Activated effector memory CD4-positive, alpha-beta T cell treated with anti-CD3 and anti-CD28 coated beads, Interleukin-2, amount 50 U/mL, for 16 hours (primary cell): ENCODE results near the gene IL12RB2.

Experiments
- DNase-seq: peaks from one replicate; pipeline ENCODE4 v3.0.0-alpha.2; 2020

IL12RB2 gene

GRCh38 chr1:67314696-67315095 is 7.0 kb downstream of the IL12RB2 start:
- DNase-seq: no peak

DNA sequence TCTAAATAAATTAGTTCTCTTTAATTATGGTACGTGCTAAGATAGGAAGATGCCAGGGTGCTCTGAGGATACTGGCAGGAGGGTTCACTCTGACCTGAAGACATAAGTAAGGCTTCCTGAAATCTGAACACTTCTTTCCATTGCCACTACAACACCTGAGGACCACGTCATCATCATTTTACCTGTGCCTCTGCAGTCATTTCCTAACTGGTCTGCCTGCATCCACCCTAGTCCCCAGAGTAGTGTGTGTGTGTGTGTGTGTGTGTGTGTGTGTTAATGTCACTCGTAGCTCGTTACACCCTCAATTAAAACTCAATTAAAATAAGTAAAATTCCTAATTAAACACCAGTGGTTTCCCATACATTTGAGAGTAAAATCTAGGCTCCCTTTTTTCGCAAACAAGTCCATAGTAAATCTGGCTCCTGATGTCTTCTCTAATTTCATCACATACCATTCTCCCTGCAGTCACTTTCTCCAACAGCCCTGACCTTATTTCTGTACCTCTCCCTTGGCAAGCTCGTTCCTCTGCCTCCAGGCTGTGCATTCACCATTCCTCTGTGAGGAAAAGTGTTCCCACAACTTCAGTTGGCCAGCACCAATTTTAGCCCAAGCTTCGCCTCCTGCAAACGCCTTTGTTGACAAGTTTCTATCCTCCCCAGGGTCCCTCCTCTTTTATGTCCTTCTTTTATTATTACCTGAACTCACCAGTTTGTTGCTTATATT is 8.7 kb downstream of the IL12RB2 start:
- no peak for DNase-seq

DNA sequence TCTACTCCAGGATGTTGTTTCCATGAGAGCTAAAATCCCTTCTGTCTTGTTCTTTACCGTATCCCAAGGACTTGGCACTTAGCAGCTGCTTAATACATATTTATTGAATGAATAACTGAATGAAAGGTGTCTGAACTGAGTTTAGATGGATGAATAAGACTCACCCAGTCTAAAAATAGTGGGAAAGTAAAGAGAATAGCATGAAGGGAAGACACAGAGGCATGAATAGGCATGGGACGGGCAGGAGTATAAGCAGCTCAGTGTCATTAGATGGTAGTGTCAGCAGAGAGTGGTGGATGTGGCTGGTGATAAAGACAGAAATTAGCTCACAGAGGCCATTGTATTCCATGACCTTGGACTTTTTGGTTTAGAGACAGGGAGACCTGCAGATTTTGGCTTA is 9.2 kb downstream of the IL12RB2 start:
- DNase-seq: no peak

- no peak for DNase-seq
These were observed 10.1 kb downstream of the IL12RB2 start for GRCh38 chr1:67317803-67318202.

DNA sequence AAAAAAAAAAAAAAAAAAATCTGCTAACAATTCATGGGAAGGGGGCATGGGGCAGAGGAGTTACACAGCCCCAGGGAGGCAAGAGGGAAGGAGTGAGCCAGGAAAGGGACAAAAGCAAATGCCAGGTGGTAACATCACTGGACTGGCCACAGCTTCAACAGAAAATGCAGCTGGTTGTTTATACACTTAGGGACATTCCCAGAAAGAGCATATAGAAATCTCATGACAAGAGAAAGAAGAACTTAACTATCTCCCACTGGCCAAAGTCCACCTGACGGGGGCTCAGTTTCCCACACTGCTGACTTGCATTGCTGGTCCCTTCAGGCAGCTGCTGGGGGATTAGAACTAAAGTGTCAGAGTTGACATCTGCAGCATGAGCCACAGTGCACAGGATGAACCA is 14.8 kb downstream of the IL12RB2 start:
- DNase-seq: no peak

GRCh38 chr1:67323087-67323486 is 15.4 kb downstream of the IL12RB2 start:
- no peak for DNase-seq

DNA sequence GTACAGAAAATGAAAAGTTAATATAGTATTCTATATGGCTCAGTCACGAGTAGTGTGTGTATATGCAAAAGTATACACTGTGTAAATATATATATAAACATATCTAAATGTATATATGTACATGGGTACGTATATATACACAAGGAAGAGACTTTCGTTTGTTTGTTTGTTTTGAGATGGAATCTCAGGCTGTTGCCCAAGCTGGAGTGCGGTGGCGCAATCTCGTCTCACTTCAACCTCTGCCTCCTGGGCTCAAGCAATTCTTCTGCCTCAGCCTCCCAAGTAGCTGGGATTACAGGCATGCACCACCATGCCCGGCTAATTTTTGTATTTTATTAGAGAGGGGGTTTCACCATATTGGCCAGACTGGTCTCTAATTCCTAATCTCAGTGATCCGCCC is 16.4 kb downstream of the IL12RB2 start:
- no peak for DNase-seq

GRCh38 chr1:67327864-67328466 is 20.3 kb downstream of the IL12RB2 start:
- no peak for DNase-seq

GRCh38 chr1:67332653-67333529 is 25.2 kb downstream of the IL12RB2 start:
- no peak for DNase-seq

GRCh38 chr1:67333603-67334002 is 25.9 kb downstream of the IL12RB2 start:
- no peak for DNase-seq

GRCh38 chr1:67335411-67335810 is 27.7 kb downstream of the IL12RB2 start:
- no peak for DNase-seq

DNA sequence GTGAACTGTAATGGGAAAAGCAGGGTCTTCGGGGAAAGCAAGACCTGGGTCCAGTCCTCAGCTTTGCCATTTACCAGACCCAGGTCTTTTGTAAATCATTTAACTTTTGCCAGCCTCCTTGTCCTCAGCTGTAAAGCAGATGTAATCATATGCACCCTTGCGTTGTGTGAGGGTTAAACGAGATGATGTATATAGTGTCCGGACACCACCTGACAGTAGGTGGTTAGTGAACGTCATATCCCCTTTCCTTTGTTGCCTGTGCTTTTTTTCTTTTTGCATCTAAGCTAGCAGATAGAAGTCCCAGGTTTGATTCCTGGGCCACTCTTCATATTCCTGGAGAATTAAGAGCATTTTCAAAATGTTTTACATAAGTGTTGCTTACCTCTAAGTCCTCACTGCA is 28.5 kb downstream of the IL12RB2 start:
- no peak for DNase-seq

- DNase-seq: no peak
These were observed 29.1 kb downstream of the IL12RB2 start for GRCh38 chr1:67336783-67337182.

DNA sequence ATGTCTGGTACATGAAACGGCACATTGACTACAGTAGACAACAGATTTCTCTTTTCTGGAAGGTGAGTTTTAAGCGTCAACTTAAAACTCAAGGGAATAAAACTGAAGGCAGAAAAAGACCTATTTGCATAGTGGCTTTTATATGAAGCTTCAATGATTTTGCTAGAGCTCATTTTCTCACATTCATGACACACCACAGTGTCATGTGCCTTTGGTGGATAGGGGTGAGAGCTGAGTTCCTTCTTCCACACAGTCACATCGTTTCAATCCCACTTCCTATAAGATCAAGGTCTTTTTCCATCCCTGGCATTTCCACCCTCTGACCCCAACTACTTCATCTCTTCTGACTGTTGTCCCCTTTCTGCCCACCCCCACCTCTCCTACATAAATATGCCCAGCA is 31.0 kb downstream of the IL12RB2 start:
- no peak for DNase-seq

DNA sequence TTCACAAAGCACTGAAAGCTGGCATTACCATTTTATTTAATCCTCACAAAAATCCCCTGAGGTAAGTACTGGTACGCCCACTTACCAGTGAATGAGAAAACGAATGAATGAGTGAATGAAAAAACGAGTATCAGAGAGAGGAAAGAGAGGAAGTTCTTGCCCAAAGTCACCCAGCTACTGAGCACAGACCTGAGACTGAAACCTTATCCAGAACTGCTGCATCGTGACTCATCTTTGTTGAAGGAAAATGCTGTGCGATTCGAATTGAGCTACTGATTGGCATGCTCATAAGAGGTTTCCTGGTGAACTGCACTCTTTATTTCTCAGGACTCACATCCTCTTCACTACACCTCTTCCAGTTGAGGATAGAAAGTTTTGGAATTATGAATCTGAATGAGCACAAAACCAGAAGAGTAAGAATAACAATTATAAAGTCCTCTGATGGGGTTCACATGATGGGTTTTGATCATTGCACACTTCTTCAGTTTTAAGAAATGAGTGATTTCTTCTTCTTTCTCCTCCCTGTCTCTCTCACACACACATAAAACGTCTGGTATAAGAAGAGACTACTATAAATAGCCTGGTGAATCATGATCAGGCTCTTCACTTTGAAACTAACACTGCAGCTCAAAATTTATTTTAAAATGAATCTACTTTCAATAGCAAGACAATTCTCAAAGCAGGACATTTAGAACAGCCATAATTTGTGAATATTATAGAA is 32.1 kb downstream of the IL12RB2 start:
- no peak for DNase-seq

GRCh38 chr1:67342076-67342890 is 34.6 kb downstream of the IL12RB2 start:
- no peak for DNase-seq

DNA sequence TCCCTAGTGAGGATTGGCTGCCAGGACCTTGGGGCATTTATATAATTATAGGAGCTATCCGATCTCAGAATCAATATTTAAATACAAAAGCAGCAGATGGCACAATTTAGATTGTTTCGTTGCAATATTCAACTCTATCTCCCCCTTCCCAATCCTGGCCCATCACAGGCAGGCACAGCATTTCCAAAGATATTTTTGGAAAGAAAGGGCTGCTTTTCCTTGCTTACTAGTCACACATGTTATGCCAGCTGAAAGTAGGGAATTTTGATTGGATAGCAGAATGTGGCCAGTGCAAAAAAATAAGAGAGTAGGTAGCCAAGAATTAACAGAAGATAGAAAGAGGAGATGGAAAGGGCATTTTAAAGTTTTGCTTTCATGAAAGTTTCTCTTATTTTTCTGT is 37.9 kb downstream of the IL12RB2 start:
- no peak for DNase-seq

DNA sequence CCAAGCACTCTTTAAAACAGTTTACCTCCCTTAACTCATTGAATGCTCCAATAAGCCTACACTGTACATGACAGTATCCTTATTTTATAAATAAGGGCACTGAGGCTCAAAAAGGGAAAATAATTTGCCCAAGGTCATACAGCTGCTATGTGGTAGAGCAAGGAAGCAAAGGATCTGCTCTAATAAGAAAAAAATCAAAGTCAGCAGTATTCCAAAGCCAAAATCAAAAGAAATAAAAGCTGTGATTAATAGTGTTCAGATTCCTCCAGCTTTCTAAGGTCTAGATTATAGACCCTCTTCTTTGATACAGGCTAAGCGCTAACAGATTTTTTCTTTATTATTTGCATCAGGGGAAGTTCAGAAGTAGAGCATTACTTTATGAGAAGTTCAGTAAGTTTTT is 39.3 kb downstream of the IL12RB2 start:
- no peak for DNase-seq

DNA sequence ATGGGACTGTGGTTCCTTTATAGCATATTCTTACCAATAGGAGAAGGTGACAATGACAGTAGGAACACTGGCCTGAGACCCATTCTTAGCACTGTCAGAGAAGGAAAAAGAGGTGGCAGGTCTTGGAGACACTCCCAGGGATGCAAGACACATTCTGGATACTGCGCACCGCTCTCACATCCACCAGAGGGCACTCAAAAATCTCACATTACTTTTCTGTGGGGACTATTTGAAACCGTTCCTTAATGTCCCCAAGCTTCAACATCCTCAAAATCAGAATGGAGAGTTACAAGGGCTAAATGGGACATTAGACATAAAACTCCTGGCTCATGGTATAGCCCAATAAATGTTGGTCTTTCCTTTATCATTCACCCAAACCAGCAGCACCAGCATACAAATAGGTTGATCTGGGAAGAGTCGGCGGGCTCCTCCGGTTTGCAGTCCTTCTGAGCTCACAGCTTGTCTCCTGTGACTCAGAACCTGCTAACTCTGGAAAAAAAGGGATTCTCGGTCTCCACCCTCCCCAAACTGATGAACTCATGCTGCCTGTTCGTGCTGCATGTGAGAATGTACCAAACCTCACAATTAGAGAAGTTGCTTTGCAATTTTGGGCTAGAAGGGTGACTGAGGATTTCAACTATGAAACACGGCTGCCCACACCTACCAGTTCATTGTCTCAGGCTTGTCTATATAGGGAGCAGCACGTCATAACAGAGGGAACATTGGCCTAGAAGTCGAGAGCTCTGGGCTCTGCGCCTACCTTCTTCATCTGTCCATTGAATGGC is 40.2 kb downstream of the IL12RB2 start:
- DNase-seq: no peak

- DNase-seq: no peak
These were observed 41.0 kb downstream of the IL12RB2 start for GRCh38 chr1:67348586-67349252.

DNA sequence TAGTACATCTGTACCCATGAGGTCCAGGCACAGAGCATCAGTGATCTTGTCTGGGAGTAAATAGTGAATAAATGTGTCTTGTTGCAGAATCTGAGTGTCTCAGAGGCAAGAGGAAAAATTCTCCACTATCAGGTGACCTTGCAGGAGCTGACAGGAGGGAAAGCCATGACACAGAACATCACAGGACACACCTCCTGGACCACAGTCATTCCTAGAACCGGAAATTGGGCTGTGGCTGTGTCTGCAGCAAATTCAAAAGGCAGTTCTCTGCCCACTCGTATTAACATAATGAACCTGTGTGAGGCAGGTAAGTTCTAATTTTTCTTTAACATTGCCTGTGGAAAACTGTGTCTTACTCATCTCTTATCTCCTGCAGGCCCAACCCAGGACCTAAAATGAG is 43.1 kb downstream of the IL12RB2 start:
- no peak for DNase-seq
